WTC11 (cell line): Measurements from ENCODE around the gene PPP5C.

ENCODE experiments used
- TP53 ChIP-seq: sonication (generic); formaldehyde crosslinking; IDR thresholded peaks from 2 replicates; pipeline ENCODE4 v1.8.1; 2023; ENCODE audit warnings: mild to moderate bottlenecking, missing genetic modification reagents
- TF ChIP-seq, protein P1 (sequence below): fragments of 200-600 bp; IDR thresholded peaks from 2 replicates; pipeline ENCODE4 v1.8.0; 2022; ENCODE audit warnings: antibody characterized with exemption

DNA sequence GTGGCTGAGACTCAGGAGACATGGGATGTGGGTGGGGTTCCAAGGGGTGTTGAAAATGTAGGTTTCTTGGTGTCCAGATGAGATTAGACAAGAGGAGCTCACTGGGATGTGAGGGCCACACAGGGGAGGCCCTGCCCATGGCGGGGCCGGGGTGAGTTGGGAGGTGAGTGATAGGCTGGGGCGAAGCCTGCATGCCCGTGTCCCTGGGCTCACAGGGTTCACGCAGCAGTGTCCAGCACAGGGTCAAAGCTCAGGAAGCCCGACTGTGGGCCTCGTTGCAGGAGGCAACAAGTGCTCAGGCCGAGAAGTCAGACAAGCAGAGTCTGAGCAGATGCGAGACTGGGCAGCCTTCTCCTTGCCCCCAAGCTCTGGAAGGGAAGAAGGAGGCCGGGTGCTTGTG lies 39.3 kb downstream of the PPP5C start:
- TF ChIP-seq, protein P1, sequence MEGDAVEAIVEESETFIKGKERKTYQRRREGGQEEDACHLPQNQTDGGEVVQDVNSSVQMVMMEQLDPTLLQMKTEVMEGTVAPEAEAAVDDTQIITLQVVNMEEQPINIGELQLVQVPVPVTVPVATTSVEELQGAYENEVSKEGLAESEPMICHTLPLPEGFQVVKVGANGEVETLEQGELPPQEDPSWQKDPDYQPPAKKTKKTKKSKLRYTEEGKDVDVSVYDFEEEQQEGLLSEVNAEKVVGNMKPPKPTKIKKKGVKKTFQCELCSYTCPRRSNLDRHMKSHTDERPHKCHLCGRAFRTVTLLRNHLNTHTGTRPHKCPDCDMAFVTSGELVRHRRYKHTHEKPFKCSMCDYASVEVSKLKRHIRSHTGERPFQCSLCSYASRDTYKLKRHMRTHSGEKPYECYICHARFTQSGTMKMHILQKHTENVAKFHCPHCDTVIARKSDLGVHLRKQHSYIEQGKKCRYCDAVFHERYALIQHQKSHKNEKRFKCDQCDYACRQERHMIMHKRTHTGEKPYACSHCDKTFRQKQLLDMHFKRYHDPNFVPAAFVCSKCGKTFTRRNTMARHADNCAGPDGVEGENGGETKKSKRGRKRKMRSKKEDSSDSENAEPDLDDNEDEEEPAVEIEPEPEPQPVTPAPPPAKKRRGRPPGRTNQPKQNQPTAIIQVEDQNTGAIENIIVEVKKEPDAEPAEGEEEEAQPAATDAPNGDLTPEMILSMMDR = no peak
- no peak for TF ChIP-seq TP53 (CRISPR knock-in tag)
